ENCODE data around the gene EGFL7.

DNA sequence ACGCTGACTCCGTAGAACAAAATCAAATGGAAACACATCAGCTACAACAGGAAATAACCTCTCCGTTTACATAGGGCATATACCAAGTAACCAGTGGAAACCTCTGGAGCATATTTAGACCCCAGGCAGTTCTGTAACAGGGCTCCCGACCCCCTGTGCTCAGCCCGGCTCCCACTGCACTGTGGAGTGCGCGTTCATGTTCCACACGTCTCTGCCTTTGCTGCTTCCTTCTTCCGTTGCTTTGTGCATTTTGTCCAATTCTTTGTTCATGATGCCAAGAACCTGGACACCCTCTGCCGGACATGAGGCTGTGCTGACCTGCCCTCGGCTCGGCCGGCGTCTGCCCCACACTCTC lies 30.4 kb downstream of the EGFL7 start:
- TF ChIP-seq, protein P1, sequence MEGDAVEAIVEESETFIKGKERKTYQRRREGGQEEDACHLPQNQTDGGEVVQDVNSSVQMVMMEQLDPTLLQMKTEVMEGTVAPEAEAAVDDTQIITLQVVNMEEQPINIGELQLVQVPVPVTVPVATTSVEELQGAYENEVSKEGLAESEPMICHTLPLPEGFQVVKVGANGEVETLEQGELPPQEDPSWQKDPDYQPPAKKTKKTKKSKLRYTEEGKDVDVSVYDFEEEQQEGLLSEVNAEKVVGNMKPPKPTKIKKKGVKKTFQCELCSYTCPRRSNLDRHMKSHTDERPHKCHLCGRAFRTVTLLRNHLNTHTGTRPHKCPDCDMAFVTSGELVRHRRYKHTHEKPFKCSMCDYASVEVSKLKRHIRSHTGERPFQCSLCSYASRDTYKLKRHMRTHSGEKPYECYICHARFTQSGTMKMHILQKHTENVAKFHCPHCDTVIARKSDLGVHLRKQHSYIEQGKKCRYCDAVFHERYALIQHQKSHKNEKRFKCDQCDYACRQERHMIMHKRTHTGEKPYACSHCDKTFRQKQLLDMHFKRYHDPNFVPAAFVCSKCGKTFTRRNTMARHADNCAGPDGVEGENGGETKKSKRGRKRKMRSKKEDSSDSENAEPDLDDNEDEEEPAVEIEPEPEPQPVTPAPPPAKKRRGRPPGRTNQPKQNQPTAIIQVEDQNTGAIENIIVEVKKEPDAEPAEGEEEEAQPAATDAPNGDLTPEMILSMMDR (IDR thresholded peaks at IDR 0.05): no peak
- TF ChIP-seq RFX5 (IDR thresholded peaks at IDR 0.05; ENCODE audit: low read length) (no peak), POLR2AphosphoS5 (IDR thresholded peaks at IDR 0.05; ENCODE audit: low read depth, low read length) (no peak), TAF1 (IDR thresholded peaks at IDR 0.05; ENCODE audit: borderline replicate concordance, low read depth, low read length) (no peak), TCF12 (IDR thresholded peaks at IDR 0.05) (no peak), RAD21 (IDR thresholded peaks at IDR 0.05; ENCODE audit: low read length) (no peak), RXRA (IDR thresholded peaks at IDR 0.05; ENCODE audit: borderline replicate concordance, low read depth) (no peak), REST (IDR thresholded peaks at IDR 0.05; ENCODE audit: low read depth, low read length) (no peak), GABPA (IDR thresholded peaks at IDR 0.05; ENCODE audit: low read depth) (no peak)
- TF ChIP-seq, protein P2, sequence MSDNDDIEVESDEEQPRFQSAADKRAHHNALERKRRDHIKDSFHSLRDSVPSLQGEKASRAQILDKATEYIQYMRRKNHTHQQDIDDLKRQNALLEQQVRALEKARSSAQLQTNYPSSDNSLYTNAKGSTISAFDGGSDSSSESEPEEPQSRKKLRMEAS (IDR thresholded peaks at IDR 0.05; ENCODE audit: low read depth): no peak
- TF ChIP-seq, protein P3, sequence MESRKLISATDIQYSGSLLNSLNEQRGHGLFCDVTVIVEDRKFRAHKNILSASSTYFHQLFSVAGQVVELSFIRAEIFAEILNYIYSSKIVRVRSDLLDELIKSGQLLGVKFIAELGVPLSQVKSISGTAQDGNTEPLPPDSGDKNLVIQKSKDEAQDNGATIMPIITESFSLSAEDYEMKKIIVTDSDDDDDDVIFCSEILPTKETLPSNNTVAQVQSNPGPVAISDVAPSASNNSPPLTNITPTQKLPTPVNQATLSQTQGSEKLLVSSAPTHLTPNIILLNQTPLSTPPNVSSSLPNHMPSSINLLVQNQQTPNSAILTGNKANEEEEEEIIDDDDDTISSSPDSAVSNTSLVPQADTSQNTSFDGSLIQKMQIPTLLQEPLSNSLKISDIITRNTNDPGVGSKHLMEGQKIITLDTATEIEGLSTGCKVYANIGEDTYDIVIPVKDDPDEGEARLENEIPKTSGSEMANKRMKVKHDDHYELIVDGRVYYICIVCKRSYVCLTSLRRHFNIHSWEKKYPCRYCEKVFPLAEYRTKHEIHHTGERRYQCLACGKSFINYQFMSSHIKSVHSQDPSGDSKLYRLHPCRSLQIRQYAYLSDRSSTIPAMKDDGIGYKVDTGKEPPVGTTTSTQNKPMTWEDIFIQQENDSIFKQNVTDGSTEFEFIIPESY (IDR thresholded peaks at IDR 0.05; ENCODE audit: borderline replicate concordance, low read depth): no peak

All from SK-N-SH (cell line).